Progenitor cell of endocrine pancreas (in vitro differentiated cells): ENCODE measurements around the gene OBP2B. TPM values are rescaled to one million over a fixed set of nuclear protein-coding genes. Genes with fewer than 3 reads are reported as not detected.
"Not testable (repeated sequence)": the region's sequence is repeated elsewhere in the genome, so short reads cannot be mapped to it uniquely, and the experiment has no call there.

ENCODE experiments used
- DNase-seq: peaks from one replicate; pipeline ENCODE4 v3.0.0; 2021; ENCODE audit warnings: low spot score; ENCODE audit not compliant: unreplicated experiment
- H3K27ac Mint-ChIP-seq: 2 replicates; pipeline ENCODE4 v1.8.0; 2021; ENCODE audit warnings: mild to moderate bottlenecking, moderate library complexity, mixed read lengths
- H3K27me3 Mint-ChIP-seq: 2 replicates; pipeline ENCODE4 v1.8.0; 2021; ENCODE audit warnings: mixed read lengths
- H3K36me3 Mint-ChIP-seq: 2 replicates; pipeline ENCODE4 v1.8.0; 2022; ENCODE audit warnings: mixed read lengths; ENCODE audit not compliant: insufficient read depth
- H3K4me1 Mint-ChIP-seq: 2 replicates; pipeline ENCODE4 v1.8.0; 2021; ENCODE audit warnings: low read depth, mixed read lengths
- H3K4me3 Mint-ChIP-seq: 2 replicates; pipeline ENCODE4 v1.8.0; 2021; ENCODE audit warnings: low read depth, mild to moderate bottlenecking, moderate library complexity, mixed read lengths
- H3K9me3 Mint-ChIP-seq: 2 replicates; pipeline ENCODE4 v1.8.0; 2021; ENCODE audit warnings: low read depth, mixed read lengths
- total RNA-seq: library from RNA; stranded (reverse); gene quantifications from 2 replicates; pipeline ENCODE4 v1.2.1, GENCODE V29; 2021
- TF ChIP-seq, protein P1 (sequence below): fragments of 200-600 bp; sonication (generic); IDR thresholded peaks from one replicate; pipeline ENCODE4 v1.5.0; 2021; ENCODE audit warnings: antibody characterized with exemption, mild to moderate bottlenecking; ENCODE audit not compliant: unreplicated experiment

Gene OBP2B
- total RNA-seq, 1 donor from 2014 or later: not detected

DNA sequence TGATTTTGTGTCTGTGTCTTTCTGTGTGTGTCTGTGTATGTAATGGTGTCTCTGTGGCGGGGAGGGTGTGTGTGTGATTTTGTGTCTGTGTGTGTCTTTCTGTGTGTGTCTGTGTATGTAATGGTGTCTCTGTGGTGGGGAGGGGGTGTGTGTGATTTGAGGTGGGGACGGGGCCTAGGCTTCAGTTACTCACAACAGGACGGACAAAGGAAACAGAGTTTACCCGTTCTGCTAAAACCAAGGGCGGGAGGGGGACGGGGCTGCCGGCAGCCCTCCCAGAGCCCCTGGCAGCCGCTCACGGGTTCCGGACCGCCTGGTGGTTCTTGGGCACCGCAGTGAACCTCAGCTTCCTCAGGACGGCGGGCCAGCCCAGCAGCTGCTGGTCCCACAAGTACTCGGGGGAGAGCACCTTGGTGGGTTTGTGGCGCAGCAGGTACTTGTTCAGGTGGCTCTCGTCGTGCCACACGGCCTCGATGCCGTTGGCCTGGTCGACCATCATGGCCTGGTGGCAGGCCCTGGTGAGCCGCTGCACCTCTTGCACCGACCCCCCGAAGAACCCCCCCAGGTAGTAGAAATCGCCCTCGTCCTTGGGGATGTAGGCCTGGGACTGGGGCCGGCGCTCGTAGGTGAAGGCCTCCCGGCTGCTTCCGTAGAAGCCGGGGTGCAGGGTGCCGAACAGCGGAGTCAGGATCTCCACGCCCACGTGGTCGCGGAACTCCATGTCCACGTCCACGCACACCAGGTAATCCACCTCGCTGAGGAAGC, 46.5 kb upstream of the OBP2B start:
- DNase-seq: no peak
- Mint-ChIP-seq H3K36me3 (peaks cover 1% of the 10 kb centered on the region), H3K27ac (no peak overlapping the region), H3K9me3 (no peaks in the 10 kb centered on the region), H3K4me3 (no peak overlapping the region), H3K4me1 (peaks cover 11% of the 10 kb centered on the region), H3K27me3 (no peaks in the 10 kb centered on the region)
- TF ChIP-seq, protein P1, sequence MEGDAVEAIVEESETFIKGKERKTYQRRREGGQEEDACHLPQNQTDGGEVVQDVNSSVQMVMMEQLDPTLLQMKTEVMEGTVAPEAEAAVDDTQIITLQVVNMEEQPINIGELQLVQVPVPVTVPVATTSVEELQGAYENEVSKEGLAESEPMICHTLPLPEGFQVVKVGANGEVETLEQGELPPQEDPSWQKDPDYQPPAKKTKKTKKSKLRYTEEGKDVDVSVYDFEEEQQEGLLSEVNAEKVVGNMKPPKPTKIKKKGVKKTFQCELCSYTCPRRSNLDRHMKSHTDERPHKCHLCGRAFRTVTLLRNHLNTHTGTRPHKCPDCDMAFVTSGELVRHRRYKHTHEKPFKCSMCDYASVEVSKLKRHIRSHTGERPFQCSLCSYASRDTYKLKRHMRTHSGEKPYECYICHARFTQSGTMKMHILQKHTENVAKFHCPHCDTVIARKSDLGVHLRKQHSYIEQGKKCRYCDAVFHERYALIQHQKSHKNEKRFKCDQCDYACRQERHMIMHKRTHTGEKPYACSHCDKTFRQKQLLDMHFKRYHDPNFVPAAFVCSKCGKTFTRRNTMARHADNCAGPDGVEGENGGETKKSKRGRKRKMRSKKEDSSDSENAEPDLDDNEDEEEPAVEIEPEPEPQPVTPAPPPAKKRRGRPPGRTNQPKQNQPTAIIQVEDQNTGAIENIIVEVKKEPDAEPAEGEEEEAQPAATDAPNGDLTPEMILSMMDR: no peak

DNA sequence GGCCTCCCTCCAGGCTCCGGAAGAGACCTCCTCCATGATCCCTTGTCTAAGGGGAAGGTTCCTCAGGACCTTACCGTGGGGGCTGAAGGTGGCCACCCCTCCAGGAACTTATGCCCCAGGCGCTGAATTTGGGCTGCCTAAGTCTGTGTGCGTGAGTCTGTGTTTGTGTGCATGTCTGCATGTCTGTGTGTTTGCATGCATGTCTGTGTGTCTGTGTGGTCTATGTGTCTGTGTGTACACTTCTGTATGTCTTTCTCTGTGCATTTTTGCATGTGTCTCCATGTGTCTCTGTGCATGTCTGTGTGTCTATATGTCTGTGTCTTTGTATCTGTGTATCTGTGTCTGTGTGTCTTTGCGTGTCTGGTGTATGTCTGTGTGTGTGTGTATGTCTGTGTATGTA, 45.4 kb upstream of the OBP2B start:
- Mint-ChIP-seq H3K36me3 (peaks cover 1% of the 10 kb centered on the region), H3K9me3 (no peaks in the 10 kb centered on the region), H3K4me1 (peaks cover 20% of the 10 kb centered on the region), H3K4me3 (no peak overlapping the region), H3K27me3 (no peaks in the 10 kb centered on the region), H3K27ac (no peak overlapping the region)
- no peak for DNase-seq
- TF ChIP-seq, protein P1: no peak

DNA sequence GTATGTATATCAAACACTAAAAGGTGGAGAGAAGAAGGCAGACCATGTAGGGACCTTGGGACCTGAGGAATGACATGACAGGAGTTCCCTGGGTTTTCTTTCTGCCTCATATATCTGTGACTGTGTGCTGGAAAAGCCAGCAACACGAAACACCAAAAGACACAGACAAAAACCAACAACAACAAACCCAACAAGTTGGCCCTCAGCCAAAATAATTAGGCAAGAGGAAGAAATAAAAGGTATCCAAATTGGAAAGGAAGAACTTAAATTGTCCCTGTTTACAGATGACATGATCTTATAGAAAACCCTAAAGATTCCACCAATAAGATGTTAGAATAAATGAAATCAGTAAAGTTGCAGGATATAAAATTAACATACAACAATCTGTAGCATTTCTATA, 44.2 kb upstream of the OBP2B start:
- TF ChIP-seq, protein P1: no peak
- peaks cover 1% of the 10 kb centered on the region for H3K36me3 Mint-ChIP-seq
- peaks cover 22% of the 10 kb centered on the region for H3K4me1 Mint-ChIP-seq
- H3K4me3 Mint-ChIP-seq: no peak overlapping the region
- no peaks in the 10 kb centered on the region for H3K9me3 Mint-ChIP-seq
- DNase-seq: no peak
- no peak overlapping the region for H3K27ac Mint-ChIP-seq
- H3K27me3 Mint-ChIP-seq: no peaks in the 10 kb centered on the region

DNA sequence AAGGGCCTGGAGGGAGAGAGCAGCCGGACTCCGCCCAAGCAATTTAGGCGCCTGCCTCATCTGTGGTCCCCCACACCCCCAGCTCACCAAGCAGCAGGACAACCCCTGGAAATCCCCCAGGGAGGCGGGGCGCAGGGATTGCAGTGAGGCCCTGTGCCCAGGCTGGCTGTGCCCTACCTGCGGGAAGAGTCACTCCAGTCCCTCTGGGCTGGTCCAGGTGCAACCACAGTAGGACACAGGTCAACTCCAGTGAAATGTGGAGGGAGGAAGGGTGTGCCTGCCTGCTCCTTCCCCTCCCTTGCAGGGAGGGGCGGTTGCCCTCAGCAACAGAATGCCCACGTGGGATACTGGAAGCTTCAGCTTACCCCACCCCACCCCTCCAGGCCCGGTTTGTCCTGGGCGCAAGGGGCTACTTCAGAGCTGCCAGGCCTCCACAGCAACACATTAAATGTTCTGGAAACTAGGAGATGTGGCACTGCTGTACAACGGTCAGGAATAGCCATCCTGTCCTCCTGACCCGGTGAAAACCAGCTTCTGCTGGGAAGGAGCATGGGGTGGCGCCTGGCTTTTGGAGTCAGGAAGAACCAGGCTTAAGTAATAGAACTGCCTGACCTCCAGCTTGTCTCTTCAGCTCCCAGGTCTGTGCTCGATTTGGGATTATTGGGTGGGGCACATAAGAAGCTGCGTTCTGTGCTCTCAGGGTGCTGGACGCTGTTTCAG, 43.4 kb upstream of the OBP2B start:
- Mint-ChIP-seq H3K9me3 (no peaks in the 10 kb centered on the region), H3K27me3 (no peaks in the 10 kb centered on the region), H3K4me1 (peaks cover 19% of the 10 kb centered on the region), H3K4me3 (no peak overlapping the region), H3K27ac (no peak overlapping the region), H3K36me3 (peaks cover 1% of the 10 kb centered on the region)
- TF ChIP-seq, protein P1: no peak
- no peak for DNase-seq

DNA sequence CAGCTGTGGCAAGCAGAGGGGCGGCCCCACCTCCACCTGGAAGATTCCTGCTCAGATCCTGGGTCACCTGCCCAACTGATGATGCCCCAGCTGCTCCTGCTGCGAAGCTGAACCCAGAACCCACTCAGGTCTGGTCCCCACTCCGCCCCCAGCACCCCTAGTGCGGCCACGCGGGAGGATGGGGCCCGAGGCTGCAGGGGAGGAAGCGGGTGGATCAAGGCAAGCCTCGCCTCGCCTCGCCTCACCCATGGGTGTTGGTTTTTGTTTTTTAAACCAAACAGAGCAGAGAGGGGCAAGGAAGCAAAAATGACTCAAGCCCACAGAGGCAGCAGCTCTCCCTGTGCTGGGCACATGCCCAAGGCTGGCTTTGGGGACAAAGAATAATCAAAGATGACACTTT, 42.7 kb upstream of the OBP2B start:
- no peaks in the 10 kb centered on the region for H3K9me3 Mint-ChIP-seq
- H3K4me3 Mint-ChIP-seq: no peak overlapping the region
- DNase-seq: no peak
- H3K4me1 Mint-ChIP-seq: peaks cover 18% of the 10 kb centered on the region
- no peaks in the 10 kb centered on the region for H3K27me3 Mint-ChIP-seq
- peaks cover 1% of the 10 kb centered on the region for H3K36me3 Mint-ChIP-seq
- H3K27ac Mint-ChIP-seq: no peak overlapping the region
- TF ChIP-seq, protein P1: no peak

DNA sequence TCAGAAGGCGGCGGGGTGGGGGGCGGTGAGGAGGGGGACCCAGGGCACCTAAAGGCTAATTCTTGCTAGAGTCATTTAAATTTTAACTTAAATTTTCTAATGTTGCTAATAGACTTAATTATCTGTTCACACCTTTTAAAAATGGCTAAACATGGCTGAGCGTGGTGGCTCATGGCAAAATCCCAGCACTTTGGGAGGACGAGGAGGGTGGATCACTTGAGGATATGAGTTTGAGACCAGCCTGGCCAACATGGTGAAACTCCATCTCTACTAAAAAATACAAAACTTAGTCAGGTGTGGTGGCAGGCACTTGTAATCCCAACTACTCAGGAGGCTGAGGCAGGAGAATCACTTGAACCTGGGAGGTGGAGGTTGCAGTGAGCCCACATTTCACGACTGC, 42.2 kb upstream of the OBP2B start:
- not testable (repeated sequence) for DNase-seq, H3K27me3 Mint-ChIP-seq, H3K4me3 Mint-ChIP-seq, H3K9me3 Mint-ChIP-seq, H3K27ac Mint-ChIP-seq, H3K36me3 Mint-ChIP-seq
- peaks cover 18% of the 10 kb centered on the region for H3K4me1 Mint-ChIP-seq
